ENCODE results near the gene ENDOU. TPM values are rescaled to one million over a fixed set of nuclear protein-coding genes. Genes with fewer than 3 reads are reported as not detected.

Gene ENDOU
- polyA plus RNA-seq, 1 of the 3 experiments (the other 2 are of a cell fraction): not detected

- WGBS (ENCODE audit: low lambda C conversion rate): 73% methylated on average over 3 of the region's 3 CpGs
Observed at GRCh38 chr12:47748899-47749298, 23.6 kb upstream of the ENDOU start.

More at GRCh38 chr12:47748899-47749298, 23.6 kb upstream of the ENDOU start:
- H4K20me1 ChIP-seq (ENCODE audit: insufficient read depth): no peaks in the 10 kb centered on the region
- H3K9me2 ChIP-seq: no peaks in the 10 kb centered on the region
- no peaks in the 10 kb centered on the region for H3K9me3 ChIP-seq
- H3K4me2 ChIP-seq: no peak overlapping the region
- CTCF ChIA-PET: interaction anchor here (0.6 to 18.0 kb wide), 6 partner anchors 8 to 90 kb away, joined by 3 to 435 read pairs (median 4); partner anchors contain the start of genes RAPGEF3 and SLC48A1
- no peaks in the 10 kb centered on the region for H3K27me3 ChIP-seq (ENCODE audit: insufficient read depth)
- TF ChIP-seq GATA2 (CRISPR knock-in tag; IDR thresholded peaks at IDR 0.05) (no peak), FOSL2 (IDR thresholded peaks at IDR 0.05; ENCODE audit: borderline replicate concordance, low read depth) (no peak), IRF3 (IDR thresholded peaks at IDR 0.05; ENCODE audit: low read depth, low read length) (no peak), SIN3A (IDR thresholded peaks at IDR 0.05; ENCODE audit: borderline replicate concordance, low read depth, low read length) (no peak), TEAD4 (IDR thresholded peaks at IDR 0.05; ENCODE audit: borderline replicate concordance, insufficient read depth) (no peak), RFX5 (IDR thresholded peaks at IDR 0.05; ENCODE audit: low read length) (no peak), GABPA (IDR thresholded peaks at IDR 0.05; ENCODE audit: low read depth) (no peak), REST (IDR thresholded peaks at IDR 0.05; ENCODE audit: low read depth, low read length) (no peak), MEF2A (IDR thresholded peaks at IDR 0.05; ENCODE audit: borderline replicate concordance, low read depth) (no peak), RXRA (IDR thresholded peaks at IDR 0.05; ENCODE audit: borderline replicate concordance, low read depth) (no peak), YY1 (IDR thresholded peaks at IDR 0.05; ENCODE audit: low read depth) (no peak), MXI1 (IDR thresholded peaks at IDR 0.05; ENCODE audit: low read depth, low read length) (no peak), FOXJ3 (CRISPR knock-in tag; IDR thresholded peaks at IDR 0.05) (no peak), RCOR1 (IDR thresholded peaks at IDR 0.05; ENCODE audit: low read length) (no peak), TCF12 (IDR thresholded peaks at IDR 0.05) (no peak), EZH2phosphoT487 (IDR thresholded peaks at IDR 0.05; ENCODE audit: borderline replicate concordance, low read depth) (no peak)
- H3K79me2 ChIP-seq (ENCODE audit: insufficient read depth): no peaks in the 10 kb centered on the region
- H3F3A ChIP-seq (replicated peaks; ENCODE audit: insufficient read depth): no peaks in the 10 kb centered on the region
- H3K9ac ChIP-seq: no peak overlapping the region
- POLR2A ChIA-PET: no interaction called here
- H3K4me3 ChIP-seq (ENCODE audit: low read depth in 2 of 2, low read length in 1 of 2): no peak overlapping the region
- H3K36me3 ChIP-seq (replicated peaks in 1 of 2; ENCODE audit: control insufficient read depth in 1 of 2, insufficient read depth in 2 of 2, low read length in 1 of 2): no peaks in the 10 kb centered on the region
- no peak overlapping the region for H3K27ac ChIP-seq (ENCODE audit: low read depth in 2 of 2, low read length in 1 of 2)
- H2AFZ ChIP-seq (ENCODE audit: low read depth): no peak overlapping the region
- no peak for DNase-seq
- H3K4me1 ChIP-seq (ENCODE audit: control insufficient read depth in 1 of 2, insufficient read depth in 2 of 2, low read depth in 1 of 2, low read length in 1 of 2): peaks cover 11 to 28% of the 10 kb centered on the region in 2 experiments; a peak in 3 of 4 replicates
